ENCODE results near the gene ARID3B.
"Not testable (repeated sequence)": the region's sequence is repeated elsewhere in the genome, so short reads cannot be mapped to it uniquely, and the experiment has no call there.

ARID3B gene

DNA sequence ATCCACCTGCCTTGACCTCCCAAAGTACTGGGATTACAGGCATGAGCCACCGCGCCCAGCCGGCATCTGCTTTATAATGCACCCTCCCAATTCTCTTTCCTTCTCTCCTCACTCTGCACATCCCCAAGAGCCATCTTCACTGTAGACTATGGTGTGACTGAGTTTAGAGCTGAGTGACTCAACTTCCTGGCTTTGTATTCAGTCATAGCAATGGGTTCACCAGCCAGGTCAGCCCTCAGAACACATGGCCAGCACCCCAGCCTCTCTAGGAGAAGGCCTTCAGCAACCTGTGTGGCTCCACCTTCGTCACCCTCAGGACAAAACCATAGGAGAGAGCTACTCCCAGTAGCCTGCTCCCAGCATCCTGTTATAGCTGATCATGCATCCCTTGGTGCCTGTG lies 33.0 kb downstream of the ARID3B start:
- no peak for DNase-seq

DNA sequence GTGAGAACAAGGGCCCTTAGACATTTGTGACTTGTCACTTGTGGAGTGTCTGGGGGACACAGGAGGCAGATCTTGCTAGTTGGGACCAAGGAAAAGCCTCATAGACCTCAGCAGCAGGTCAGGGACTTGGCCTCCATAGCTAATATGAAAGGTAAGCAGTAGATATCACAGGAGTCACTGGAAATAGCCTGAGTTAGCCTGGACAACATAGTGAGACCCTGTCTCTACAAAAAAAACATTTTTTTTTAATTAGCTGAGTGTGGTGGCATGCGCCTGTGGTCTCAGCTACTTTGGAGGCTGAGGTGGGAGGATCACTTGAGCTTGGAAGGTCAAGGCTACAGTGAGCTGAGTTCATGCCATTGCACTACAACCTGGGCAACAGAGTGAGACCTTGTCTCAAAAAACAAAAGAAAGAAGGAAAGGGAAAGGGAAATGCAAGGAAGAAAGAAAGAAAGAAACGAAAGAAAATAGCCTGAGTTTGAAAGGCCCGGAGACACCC lies 37.5 kb downstream of the ARID3B start:
- DNase-seq = no peak

DNA sequence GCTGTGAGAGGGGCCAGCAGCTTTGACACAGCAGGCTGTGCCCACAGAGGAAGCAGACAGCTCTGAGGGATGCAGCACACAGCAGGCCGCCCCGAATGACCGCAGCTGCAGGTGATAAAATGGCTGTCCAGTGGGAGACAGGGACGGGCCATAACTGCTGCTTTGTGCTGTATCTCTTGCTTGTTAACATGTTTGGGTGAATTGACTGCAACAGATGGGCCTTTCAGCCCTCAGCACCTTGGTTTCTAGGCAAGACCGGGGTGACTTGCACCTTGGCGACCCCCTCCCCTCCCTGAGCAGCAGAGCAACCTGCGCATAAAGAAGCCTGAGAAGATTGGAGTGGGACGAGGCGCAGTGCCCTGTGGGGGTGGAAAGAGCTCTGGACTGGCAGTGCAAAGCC lies 38.0 kb downstream of the ARID3B start:
- DNase-seq = no peak

DNA sequence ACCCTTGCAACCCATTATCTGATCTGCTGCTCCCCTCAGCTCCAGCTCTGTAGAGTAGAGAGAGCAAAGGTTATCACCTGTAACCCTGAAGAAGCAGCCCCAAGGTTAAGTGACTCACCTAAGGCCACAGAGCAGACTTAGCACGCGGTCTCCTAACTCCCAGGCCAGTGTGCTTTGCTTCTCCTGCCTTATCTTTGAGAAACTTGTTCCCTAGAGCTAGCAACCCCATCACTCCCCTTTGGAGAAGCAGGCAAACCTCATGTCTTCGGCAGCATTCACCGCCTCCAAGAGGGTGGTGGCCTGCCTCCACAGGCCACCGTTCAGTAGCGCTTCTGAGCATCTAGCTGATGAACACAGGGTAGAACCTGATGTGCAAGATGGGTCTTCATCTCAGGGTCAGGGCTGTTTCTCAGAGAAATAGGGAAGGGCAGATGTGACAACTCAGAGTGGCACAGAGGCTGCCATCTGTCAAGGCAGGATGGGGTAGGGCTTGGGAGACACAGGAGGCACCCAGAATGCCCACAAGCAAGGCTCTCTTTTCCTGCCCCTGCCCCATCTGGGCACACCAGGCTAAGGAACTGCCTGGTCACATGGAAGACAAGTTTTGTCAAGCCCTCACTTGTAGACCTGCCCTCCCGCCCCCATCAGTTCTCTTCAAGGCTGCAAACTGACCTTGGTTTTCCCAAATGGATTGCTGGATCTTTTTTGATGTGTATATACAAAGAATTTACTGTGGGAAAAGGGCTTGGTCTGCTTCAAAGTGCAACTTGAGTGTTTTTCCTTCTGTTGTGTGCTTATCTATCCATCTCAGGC lies 39.7 kb downstream of the ARID3B start:
- DNase-seq = peak; percentile 46

DNA sequence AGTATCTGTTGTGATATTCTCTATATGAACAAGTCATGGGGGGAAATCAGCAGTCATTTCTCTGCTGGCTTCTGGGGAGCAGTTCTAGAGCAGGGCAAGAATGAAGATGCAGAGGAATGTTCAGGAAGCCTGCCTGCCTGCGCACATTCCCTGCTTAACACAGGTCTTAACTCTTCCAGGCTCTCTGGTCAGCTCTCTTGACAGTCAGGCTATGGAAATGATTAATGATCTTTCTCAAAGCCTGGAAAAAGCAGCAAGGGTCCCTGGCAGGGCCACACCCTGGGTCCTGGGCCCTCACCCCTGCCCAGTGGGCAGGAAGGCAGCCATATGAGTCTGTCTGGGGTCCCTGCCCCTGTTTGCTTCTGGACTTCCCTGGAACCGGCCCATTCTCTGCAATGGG lies 43.2 kb downstream of the ARID3B start:
- no peak for DNase-seq

DNA sequence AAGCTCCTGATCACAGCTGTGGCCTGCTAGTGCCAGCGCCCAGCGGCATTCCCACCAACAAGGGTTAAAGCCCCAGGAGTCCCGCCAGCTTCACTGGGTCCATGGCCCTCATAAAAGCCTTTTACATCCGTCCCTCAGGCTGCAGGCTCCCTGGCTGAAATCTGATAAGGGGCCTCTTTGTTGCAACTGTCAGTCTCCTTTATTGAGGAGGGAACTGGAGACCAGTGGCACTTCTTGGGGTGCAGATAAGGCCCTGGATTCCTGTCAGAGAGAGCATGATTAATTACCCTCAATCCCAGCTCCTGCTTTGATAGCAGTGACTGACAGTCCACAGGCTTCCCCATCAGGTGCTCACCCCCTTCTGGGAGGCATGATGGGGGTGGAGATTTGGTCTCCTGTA lies 43.8 kb downstream of the ARID3B start:
- no peak for DNase-seq

DNA sequence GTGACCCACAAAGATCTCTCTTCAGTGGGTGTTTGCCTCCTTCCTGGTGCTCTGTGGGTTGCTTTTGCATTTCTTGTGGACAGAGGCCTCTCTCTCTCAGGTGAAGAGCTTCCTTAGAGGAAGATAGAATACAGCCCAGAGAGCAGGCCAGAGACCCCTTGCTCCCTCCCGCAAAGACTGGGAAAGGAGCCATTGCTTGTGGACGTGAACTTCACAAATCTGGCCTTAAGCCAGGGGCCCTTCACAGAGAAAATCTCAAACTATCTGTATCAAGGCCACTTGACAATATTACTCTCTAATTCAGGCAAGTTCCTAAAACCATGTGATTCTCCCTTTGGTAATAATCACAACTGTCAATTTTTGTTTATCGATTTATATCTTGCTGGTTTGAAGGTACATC lies 44.2 kb downstream of the ARID3B start:
- no peak for DNase-seq

DNA sequence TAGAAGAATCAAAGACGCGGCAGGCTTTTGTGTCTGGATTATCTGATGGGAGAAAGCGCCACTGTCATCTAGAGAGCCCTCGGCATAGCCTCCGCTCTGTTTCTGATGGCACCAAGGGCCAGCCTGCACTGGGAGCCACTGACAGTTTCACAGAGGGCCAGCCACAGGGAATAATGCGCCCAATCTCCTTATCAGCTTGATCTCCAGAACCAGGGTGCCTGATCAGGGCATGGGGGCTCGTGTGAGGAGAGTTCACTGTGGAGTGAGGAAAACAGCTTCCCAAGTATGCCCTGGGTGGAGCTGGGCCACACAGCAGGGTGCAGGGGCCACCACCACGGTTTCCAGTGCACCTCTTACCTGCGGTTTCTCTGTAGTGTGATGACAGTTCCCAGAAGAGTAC lies 44.8 kb downstream of the ARID3B start:
- DNase-seq = no peak

DNA sequence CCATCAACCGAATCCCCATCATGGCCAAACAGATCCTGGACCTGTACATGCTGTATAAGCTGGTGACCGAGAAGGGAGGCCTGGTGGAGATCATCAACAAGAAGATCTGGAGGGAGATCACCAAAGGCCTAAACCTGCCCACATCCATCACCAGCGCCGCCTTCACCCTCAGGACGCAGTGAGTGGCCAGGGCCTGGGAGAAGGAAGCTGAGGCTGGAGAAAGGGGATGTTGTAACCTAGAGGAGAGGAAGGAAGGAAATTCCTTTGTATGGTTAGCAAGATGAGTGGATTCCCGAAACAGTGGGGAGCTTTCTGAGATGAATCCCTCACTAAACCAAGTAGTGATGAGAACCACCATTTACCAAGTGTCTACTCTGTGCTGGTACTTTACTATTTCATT lies 48.8 kb downstream of the ARID3B start:
- DNase-seq = no peak

DNA sequence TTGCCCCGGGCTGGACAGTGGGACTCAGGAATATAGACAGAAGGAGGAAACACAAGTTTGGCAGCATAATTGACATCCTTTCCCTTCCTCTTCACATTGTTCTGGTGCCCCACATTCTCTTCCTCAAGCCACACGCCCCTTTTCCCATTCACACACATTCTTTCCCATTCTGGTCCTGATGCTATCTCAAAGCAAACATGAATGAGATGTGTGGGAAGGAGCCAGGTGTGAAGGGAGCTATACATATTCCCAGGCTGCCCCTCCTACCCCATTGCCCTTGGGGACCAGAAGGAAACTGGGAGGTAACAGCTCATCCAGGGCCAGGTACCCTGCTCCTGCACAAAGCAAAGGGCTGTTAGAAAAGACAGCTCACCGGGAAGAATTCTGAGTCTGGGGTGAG lies 51.2 kb downstream of the ARID3B start:
- no peak for DNase-seq

DNA sequence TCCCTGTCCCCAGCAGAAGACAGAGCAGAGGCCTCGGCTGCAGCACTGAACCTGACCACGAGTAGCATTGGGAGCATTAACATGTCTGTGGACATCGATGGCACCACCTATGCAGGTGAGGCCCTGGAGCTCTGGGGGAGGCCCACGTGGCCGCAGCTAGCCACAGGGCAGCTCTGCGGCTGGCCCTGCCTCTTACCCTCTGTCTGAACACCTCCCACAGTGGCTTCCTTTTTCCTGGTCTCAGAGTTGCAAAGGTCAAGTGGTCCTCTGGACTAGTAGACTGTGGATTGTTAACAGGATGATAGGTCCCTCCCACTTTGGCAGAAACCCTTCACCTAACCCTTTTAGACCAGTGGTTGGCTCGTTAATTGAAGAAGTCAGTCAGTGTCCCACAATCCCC lies 52.1 kb downstream of the ARID3B start:
- DNase-seq = no peak

DNA sequence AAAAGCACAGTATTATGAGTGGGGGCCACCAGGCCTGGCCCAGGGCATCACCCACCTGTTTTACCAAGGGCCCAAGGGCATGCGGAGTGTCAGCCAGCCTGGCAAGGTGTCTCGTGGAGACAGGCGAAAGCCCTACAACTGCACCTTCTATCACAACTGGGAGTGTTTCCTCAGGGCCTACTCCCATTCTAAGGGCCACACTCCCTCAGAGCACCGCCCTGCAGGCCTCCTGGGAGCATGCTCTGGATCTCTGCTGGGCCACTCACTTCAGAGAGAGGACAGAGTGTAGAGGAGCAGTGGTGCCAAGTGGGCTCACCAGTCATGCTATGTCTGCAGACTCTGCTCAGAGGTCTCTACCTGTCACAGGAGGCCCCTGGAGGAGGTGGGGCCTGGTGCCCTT lies 53.4 kb downstream of the ARID3B start:
- DNase-seq = no peak

DNA sequence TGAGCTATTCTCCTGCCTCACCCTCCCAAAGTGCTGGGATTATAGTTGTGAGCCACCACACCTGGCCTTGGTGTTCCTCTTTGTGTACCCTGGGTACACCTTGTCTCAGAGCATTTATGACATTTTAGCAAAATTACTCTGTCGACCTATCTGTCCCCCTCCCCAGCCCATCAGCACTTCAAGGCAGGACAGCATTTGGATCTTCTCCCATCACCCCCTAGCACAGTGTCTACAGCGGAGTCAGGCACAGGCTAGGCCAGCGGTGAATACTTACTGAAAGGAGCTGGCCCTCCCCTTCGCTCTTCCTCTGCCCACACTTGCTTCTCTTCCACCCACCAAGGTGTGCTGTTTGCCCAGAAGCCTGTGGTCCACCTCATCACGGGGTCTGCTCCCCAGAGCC lies 54.3 kb downstream of the ARID3B start:
- DNase-seq = no peak

DNA sequence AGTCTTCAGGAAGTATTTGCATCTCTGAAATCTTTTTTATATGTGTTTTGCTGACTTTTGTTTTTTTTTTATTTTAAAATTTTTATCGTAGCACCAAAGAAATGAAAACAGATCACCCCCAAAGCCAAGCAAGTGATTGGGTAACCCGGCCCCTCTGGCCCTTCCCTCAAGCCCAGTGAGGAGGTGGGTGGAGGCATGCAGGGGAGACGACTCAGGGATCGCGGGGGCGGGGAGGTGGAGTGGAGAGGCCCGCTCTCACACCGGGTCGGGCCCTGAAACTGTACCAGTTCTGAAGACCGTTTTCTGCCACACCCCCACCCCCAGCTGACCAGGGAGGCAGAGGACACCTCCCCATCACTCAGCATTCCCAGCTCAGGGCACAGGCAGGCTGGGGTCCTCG lies 55.7 kb downstream of the ARID3B start:
- DNase-seq = not testable (repeated sequence)

DNA sequence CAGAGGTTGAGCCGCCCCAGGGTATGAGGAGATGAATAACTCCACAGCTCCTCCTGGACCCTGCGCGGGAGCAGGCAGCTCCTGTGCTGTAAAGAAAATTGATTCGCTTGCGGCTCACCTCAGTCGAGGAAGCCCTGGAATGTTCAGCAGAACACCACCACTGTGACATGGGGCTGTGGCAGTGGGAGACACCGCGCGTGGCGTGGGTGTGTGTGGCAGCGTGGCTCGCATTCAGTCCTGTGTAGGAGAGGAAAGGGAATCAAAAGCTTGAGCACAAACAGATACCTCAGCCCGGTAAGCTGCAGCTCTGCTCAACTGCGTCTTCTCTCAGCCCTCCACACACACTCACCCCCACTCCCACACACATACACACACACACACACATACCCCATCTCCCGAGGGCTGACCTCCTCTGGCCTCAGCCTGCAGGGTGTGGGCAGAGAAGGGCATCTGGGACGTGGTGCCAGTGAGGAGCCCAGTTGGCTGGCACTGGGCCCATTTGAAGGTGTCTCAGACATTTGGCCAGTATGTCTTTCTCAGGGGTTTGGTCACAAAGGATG lies 56.2 kb downstream of the ARID3B start:
- not testable (repeated sequence) for DNase-seq

DNA sequence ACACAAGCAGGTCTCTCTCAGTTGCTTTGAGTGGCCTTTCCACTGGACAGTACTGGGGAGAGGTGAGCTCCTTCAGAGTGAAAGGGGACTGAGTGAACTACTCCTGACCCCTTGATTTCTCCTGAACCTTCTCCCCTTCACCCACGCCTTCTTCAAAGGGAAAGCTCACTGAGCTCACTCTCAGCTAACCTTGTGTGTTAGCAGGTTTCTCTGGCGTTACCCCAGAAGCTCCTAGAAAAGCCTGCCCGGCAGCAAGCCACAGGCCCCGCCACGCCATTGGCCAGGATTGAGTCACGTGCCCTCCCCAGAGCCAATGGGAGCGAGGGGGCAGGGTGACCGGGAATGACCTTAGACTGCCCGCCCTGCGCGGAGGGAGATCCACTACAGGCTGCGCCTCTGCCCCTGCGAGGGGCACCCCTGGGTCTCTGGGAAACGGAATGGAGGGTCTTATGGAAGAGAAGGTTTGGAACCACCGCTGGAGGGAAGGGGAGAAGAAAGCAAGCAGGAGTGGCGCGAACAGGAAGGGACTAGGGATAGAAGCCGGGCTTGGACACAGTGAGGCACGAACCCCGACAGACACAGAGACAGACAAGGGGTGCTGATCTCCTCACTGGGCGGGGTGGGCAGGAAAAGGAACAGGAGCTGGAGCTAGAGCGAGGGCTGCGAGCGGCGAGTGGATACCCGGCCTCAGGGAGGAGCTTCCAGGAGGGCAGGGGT lies 57.3 kb downstream of the ARID3B start:
- no peak for DNase-seq

DNA sequence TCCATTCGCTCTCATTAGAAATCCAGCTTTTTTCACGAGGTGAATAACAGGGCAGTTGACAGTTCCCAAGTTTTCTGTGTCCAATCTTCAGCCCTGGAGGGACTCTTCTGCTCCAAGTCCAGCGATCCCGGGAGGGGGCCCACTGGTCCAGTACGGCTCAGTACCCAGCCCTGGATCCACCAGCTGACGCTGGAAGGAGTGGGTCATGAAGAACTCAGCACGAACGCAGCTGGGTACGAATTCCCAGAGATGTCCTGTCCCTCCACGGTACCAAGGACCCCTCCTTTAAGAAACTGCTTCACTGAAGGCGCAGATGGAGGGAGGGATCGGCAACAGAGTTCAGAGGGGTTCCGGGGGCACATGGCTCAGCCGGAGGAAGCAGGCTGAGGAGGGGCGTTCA lies 58.1 kb downstream of the ARID3B start:
- no peak for DNase-seq

DNA sequence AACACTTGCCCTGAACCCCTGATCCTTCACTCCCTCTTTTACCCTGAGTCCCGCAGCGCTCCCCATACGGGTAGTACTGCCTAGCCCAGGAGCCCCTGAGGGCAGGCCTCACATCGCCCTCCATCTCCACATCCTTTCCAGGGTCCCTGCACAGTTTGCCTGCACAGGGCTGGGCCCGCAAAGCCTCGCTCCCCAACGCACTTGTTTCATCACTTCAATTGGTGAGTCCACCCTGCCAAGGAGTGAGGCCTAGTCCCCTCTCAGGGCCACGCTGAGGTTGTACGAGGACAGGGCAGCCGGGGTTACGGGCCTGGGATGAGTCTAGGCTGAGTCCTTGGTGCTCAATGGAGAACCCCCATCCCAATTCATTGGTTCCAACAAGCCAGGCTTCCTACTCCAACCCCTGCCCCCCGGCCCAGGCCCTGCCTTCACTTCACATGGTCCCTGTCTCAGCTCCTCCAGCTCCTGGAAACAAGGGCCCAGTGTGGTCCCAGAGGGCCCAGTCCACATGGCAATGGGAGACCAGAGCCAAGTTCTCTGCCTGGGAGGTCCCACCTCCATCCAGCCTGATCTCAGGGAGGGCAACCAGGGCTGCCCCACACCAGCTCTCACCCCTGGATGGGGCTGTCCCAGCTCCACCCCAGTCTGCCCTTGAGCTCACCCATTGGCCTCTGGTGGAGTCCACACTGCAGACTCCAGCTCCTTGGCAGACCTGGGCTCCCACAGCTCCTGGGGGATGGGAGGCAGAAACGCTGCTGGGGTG lies 62.2 kb downstream of the ARID3B start:
- no peak for DNase-seq

DNA sequence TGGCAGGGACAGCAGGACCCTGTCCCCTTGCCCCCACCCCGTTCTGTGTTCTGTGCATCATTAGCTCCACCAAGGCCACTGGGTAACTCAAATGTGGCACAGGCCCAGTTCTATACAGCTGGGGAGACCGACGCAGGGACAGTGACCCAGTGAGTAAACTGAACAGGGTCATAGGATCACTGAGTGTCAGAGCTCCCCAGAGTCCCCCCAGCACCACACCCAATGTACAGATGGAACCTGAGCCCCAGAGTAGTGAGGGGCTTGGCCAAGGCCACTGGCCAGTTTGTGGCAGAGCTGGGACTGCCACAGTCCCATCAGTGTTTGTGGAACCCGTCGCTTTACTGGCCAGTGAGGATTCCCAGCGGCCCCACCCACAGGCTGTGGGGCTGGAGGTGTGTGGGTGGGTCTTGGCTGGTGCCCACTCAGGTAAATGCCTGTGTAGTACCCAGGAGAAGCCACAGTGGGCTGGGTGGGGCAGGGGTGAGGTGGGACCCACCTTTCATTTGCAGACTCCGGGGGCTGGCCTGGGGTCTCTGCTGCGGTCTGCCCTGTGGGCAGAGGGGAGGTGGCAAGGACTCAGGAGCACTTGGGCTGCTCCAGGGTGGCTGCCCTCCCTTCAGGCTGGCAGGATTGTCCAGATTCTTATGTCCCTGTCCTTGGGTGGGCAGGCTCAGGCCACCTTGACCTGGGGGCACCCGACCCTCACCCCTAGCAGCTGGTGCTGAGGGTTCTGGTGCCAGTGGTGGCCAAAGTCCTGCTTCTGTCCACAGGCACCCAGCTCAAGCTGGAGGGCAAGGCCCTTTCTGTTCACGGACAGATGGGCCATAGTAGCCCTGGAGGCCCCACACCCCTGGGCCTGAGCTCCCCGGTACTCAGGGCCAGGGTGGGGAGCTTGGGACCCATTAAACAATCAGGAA lies 63.0 kb downstream of the ARID3B start:
- DNase-seq = no peak

DNA sequence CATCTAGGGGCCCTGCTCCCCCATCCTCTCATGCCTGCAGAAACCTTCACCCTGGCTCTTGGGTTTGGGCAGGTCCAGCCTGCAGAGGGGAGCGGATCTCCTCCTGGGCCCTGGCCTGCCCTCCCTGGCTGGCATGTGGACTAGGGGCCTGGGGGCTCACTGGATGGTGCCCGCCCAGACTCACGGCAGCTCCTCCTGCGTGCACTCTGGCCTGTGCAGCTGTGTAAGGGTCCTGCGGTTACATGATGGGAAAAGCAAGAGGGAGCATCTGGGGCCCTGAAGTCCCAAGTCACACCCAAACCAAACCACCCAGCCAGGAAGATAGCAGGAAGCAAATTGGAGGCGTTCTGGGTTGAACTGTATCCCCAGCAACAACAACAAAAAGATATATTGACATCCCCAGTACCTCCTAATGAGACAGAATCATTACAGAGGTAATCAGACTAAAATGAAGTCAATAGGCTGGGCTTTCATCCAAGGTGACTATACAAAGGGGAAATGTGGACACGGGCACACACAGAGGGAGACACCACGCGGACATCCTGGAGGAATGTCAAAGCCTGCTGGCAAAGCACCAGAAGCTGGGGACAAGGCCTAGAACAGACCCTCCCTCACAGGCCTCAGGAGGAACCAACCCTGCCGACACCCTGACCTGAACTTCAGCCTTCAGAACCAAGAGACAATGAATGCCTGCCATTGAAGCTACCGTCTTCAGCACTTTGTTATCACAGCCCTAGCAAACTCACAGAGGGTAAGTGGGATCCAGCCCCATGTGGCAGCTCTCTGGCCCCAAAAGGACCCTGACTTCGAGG lies 64.2 kb downstream of the ARID3B start:
- no peak for DNase-seq

DNA sequence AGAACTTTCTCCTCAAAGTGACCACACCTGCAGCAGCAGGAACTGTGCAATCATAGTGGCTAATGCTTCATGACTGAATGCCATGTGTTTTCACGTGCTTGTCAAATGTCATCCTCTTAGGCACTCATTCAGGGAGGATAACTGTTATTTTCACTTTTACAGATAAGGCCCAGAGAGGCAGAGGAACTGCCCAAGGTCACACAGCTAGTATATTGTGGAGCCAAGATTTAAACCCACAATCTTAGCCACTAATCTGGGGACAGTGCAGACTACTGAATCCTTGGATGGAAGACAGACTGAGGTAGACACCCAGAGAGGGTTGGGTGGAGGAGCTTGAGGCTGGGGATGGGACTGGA lies 64.8 kb downstream of the ARID3B start:
- no peak for DNase-seq
